ENCODE results near the gene BEX5.
"Not testable (repeated sequence)": the region's sequence is repeated elsewhere in the genome, so short reads cannot be mapped to it uniquely, and the experiment has no call there.

DNA sequence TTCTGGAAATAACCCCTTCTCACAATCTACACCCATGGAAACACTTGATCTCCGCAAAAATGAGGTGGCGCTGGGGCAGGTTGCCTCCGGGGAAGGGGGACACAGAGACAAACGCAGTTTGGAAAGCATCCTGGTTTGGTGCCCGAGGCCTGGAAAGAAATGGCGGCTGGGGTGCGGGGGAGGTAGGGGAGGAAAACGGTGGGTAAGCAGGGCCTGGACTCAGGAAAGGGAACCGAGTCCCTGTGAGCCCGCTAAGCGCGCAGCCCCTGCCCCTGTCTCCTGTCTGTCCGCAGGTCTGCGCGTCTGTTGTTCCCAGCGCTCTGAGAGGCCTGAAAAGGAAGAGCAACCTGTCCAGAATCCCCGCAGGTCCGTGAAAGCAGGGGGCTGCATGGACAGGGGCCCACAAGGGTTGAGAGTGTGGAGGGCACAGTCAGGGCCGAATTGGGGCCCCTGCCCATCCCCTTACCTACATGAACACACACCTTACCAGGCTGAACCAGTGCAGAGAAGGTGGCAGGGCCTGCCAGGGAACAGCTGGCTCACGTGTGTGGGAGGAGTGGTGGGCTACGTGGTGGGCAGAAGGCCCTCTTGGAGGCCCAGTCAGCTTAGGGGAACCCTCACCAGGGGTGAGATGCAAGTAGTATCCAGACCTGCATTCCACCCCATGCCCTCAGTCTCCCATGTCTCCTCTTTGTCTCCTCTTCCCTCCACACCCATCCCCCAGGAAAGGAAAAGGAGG is 29.5 kb downstream of the BEX5 start:
- TF ChIP-seq, protein P1, sequence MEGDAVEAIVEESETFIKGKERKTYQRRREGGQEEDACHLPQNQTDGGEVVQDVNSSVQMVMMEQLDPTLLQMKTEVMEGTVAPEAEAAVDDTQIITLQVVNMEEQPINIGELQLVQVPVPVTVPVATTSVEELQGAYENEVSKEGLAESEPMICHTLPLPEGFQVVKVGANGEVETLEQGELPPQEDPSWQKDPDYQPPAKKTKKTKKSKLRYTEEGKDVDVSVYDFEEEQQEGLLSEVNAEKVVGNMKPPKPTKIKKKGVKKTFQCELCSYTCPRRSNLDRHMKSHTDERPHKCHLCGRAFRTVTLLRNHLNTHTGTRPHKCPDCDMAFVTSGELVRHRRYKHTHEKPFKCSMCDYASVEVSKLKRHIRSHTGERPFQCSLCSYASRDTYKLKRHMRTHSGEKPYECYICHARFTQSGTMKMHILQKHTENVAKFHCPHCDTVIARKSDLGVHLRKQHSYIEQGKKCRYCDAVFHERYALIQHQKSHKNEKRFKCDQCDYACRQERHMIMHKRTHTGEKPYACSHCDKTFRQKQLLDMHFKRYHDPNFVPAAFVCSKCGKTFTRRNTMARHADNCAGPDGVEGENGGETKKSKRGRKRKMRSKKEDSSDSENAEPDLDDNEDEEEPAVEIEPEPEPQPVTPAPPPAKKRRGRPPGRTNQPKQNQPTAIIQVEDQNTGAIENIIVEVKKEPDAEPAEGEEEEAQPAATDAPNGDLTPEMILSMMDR (IDR thresholded peaks at IDR 0.05; ENCODE audit: control extremely low read depth in 1 of 3, insufficient read depth in 1 of 3, low read depth in 1 of 3, low read length in 3 of 3), result not testable (repeated sequence)
- not testable (repeated sequence) for TF ChIP-seq POLR2A (IDR thresholded peaks at IDR 0.05; ENCODE audit: control extremely low read depth in 1 of 2, low read depth in 2 of 2, low read length in 2 of 2); TAF1 (IDR thresholded peaks at IDR 0.05; ENCODE audit: low read depth, low read length)

Data from H1 (cell line).